H1 (cell line): ENCODE measurements around the gene RASAL1. TPM values are rescaled to one million over a fixed set of nuclear protein-coding genes. Genes with fewer than 3 reads are reported as not detected.

Experiments
- ASH2L ChIP-seq: fragments of 200-600, 300-600 bp; sonication (generic); IDR thresholded peaks from one replicate; pipeline ENCODE4 v1.7.1; 2017; ENCODE audit warnings: low read length
- BRCA1 ChIP-seq: IDR thresholded peaks from 2 replicates; pipeline ENCODE4 v1.6.1; 2012; ENCODE audit warnings: low read depth, low read length, improper control_type of control experiment
- CHD2 ChIP-seq: IDR thresholded peaks from 2 replicates; pipeline ENCODE4 v1.6.1; 2012; ENCODE audit warnings: low read length, improper control_type of control experiment
- E2F6 ChIP-seq: IDR thresholded peaks from 2 replicates; pipeline ENCODE4 v1.6.1; 2012; ENCODE audit warnings: inconsistent platforms
- EP300 ChIP-seq, 2 experiments: IDR thresholded peaks; 1 replicate in 1 of 2; 2 replicates in 1 of 2; pipeline ENCODE4 v1.6.1; 2011 to 2012; ENCODE audit warnings: low read depth in 2 of 2, low read length in 2 of 2, mild to moderate bottlenecking in 2 of 2, borderline replicate concordance in 1 of 2, inconsistent platforms in 1 of 2, moderate library complexity in 1 of 2
- GABPA ChIP-seq: IDR thresholded peaks from 2 replicates; pipeline ENCODE4 v1.6.1; 2011; ENCODE audit warnings: mild to moderate bottlenecking, low read length, moderate library complexity, borderline replicate concordance; ENCODE audit not compliant: insufficient read depth
- JUND ChIP-seq: IDR thresholded peaks from 2 replicates; pipeline ENCODE4 v1.6.1; 2011; ENCODE audit warnings: mild to moderate bottlenecking, improper control_type of control experiment, low read length
- KDM4A ChIP-seq: IDR thresholded peaks from one replicate; pipeline ENCODE4 v1.7.1; 2012; ENCODE audit warnings: low read depth, mild to moderate bottlenecking, moderate library complexity, low read length, inconsistent platforms; ENCODE audit not compliant: severe bottlenecking
- MAFK ChIP-seq: IDR thresholded peaks from 2 replicates; pipeline ENCODE4 v1.6.1; 2012; ENCODE audit warnings: low read depth, mild to moderate bottlenecking, improper control_type of control experiment, low read length
- POLR2A ChIP-seq, 2 experiments: IDR thresholded peaks; 1 replicate in 1 of 2; 2 replicates in 1 of 2; pipeline ENCODE4 v1.6.1; 2011; ENCODE audit warnings: low read depth in 2 of 2, low read length in 2 of 2, mild to moderate bottlenecking in 2 of 2; ENCODE audit errors: control extremely low read depth in 1 of 2
- RAD21 ChIP-seq, 2 experiments: IDR thresholded peaks in 1 of 2; conservative IDR thresholded peaks in 1 of 2; 2 replicates each; pipeline ENCODE4 v1.6.1; 2011; ENCODE audit warnings: low read depth in 2 of 2, low read length in 2 of 2, improper control_type of control experiment in 1 of 2, inconsistent platforms in 1 of 2, mild to moderate bottlenecking in 1 of 2, moderate library complexity in 1 of 2
- SP1 ChIP-seq: IDR thresholded peaks from 2 replicates; pipeline ENCODE4 v1.6.1; 2011; ENCODE audit warnings: low read depth, low read length
- SUZ12 ChIP-seq: fragments of 200-600 bp; sonication (generic); IDR thresholded peaks from 2 replicates; pipeline ENCODE4 v1.6.1; 2012; ENCODE audit warnings: mild to moderate bottlenecking, inconsistent platforms, low read length, moderate library complexity, mixed read lengths
- TAF1 ChIP-seq: IDR thresholded peaks from 2 replicates; pipeline ENCODE4 v1.6.1; 2011; ENCODE audit warnings: mild to moderate bottlenecking, low read depth, low read length
- polyA plus RNA-seq, 7 experiments: library from polyadenylated mRNA; depleted of rRNA in 3 of 7; stranded (reverse) in 5 of 7; unstranded in 2 of 7; fragments of >200 nt in 5 of 7; fragments of 200-250 nt in 2 of 7; gene quantifications; 1 replicate in 5 of 7; 2 replicates in 1 of 7; 4 replicates in 1 of 7; pipeline versions ENCODE4 v1.2.1 to v1.2.3, GENCODE V29; 2011 to 2013; ENCODE audit warnings: missing spikeins in 2 of 7, mixed read lengths in 2 of 7
- total RNA-seq: library from RNA; stranded (reverse); fragmentation: NEBNext Ultra II Directional; extraction: Animal tissue kit (Norgen Biotek cat#: 25700); gene quantifications from 2 replicates; pipeline ENCODE4 v1.2.1, GENCODE V29; 2021
- TF ChIP-seq, protein P1 (sequence below): IDR thresholded peaks from 2 replicates; pipeline ENCODE4 v1.6.1; 2012; ENCODE audit warnings: inconsistent platforms

Gene RASAL1
- total and polyA plus RNA-seq, 2 of the 8 experiments (the other 6 are each of a cell fraction or from before 2014, with no cell fraction given): 3.7 to 5.0 TPM

DNA sequence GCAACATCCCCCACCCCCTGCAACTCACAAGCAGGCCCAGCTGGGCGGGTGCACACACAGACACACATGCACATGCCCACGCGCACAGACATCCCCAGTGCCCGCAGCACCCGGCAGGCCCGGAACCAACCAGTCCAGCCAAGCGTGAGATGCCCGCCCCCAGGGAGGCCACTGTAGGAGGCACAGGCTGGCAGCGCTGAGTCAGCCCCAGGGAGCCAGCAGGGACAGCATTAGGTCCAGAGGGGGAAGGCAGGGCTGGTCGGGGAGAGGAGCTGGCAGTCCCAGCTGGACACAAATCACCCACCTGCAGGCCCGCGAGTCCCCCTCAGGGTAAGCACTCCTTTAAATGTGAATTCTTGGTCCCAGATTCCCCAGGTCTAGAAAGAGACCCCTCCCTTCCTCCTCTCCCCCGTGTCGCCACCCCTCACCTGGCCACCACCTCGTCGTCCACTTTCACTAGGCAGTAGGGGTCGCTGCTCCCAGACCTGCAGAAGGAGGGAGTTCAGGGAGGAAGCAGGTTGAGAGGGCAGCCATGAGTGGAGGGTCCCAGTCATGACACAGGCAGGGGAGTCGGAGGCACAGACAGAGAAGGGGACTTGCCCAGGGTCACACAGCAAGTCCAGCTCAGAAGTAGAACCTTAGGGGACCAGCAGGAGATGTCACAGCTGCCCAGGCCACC, 5.0 kb downstream of the RASAL1 start (continued):
- no peak for TF ChIP-seq E2F6
- TF ChIP-seq CHD2: 0 out of 2 replicates have a peak, but pooled peaks have one; percentile 8
- no peak for TF ChIP-seq SUZ12
- no peak for TF ChIP-seq TAF1
- TF ChIP-seq EP300 (IDR thresholded peaks at IDR 0.05; ENCODE audit: borderline replicate concordance in 1 of 2, low read depth in 2 of 2, low read length in 2 of 2): no peak
- TF ChIP-seq ASH2L: no peak
- no peak for TF ChIP-seq KDM4A
- TF ChIP-seq, protein P1, sequence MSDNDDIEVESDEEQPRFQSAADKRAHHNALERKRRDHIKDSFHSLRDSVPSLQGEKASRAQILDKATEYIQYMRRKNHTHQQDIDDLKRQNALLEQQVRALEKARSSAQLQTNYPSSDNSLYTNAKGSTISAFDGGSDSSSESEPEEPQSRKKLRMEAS: peak; percentile 33; the same call in 1 of the 2 replicates
- no peak for TF ChIP-seq BRCA1
- no peak for TF ChIP-seq GABPA
- TF ChIP-seq JUND: no peak
- no peak for TF ChIP-seq SP1
- TF ChIP-seq POLR2A (IDR thresholded peaks at IDR 0.05; ENCODE audit: control extremely low read depth in 1 of 2, low read depth in 2 of 2, low read length in 2 of 2): no peak
- peak; percentile 50 to 62 for TF ChIP-seq RAD21 (IDR thresholded peaks at IDR 0.05 in 1 of 2, conservative IDR thresholded peaks at IDR 0.05 in 1 of 2; ENCODE audit: low read depth in 2 of 2, low read length in 2 of 2)
- TF ChIP-seq MAFK: peak; percentile 5; the same call in 1 of the 2 replicates
